ENCODE measurements around the gene BLOC1S3. TPM values are rescaled to one million over a fixed set of nuclear protein-coding genes. Genes with fewer than 3 reads are reported as not detected.

BLOC1S3 gene
- total RNA-seq, 1 donor from 2014 or later, result 16.9 TPM

- peaks cover 14% of the 10 kb centered on the region for H3K36me3 Mint-ChIP-seq (ENCODE audit: unreplicated experiment)
- peaks cover 3% of the 10 kb centered on the region for H3K4me1 Mint-ChIP-seq (ENCODE audit: unreplicated experiment)
- H3K9me3 Mint-ChIP-seq (ENCODE audit: unreplicated experiment), result no peaks in the 10 kb centered on the region
- TF ChIP-seq CTCF (IDR thresholded peaks at IDR 0.05), result no peak
- no peak overlapping the region for H3K27ac Mint-ChIP-seq (ENCODE audit: unreplicated experiment)
- H3K4me3 Mint-ChIP-seq (ENCODE audit: unreplicated experiment), result no peak overlapping the region
- H3K27me3 Mint-ChIP-seq (ENCODE audit: unreplicated experiment), result no peaks in the 10 kb centered on the region
- no peak for DNase-seq (ENCODE audit: extremely low spot score, unreplicated experiment)
These were observed 39.1 kb upstream of the BLOC1S3 start for GRCh38 chr19:45139286-45140143.

GRCh38 chr19:45140144-45140503, 38.5 kb upstream of the BLOC1S3 start:
- Mint-ChIP-seq H3K27ac (ENCODE audit: unreplicated experiment) (no peak overlapping the region), H3K36me3 (ENCODE audit: unreplicated experiment) (peaks cover 14% of the 10 kb centered on the region), H3K27me3 (ENCODE audit: unreplicated experiment) (no peaks in the 10 kb centered on the region), H3K4me3 (ENCODE audit: unreplicated experiment) (no peak overlapping the region), H3K4me1 (ENCODE audit: unreplicated experiment) (peaks cover 3% of the 10 kb centered on the region), H3K9me3 (ENCODE audit: unreplicated experiment) (no peaks in the 10 kb centered on the region)
- no peak for DNase-seq (ENCODE audit: extremely low spot score, unreplicated experiment)
- TF ChIP-seq CTCF (IDR thresholded peaks at IDR 0.05), result no peak

GRCh38 chr19:45140533-45140932, 38.1 kb upstream of the BLOC1S3 start:
- TF ChIP-seq CTCF (IDR thresholded peaks at IDR 0.05), result no peak
- Mint-ChIP-seq H3K4me3 (ENCODE audit: unreplicated experiment) (no peak overlapping the region), H3K36me3 (ENCODE audit: unreplicated experiment) (peaks cover 14% of the 10 kb centered on the region), H3K27me3 (ENCODE audit: unreplicated experiment) (no peaks in the 10 kb centered on the region), H3K27ac (ENCODE audit: unreplicated experiment) (no peak overlapping the region), H3K9me3 (ENCODE audit: unreplicated experiment) (no peaks in the 10 kb centered on the region), H3K4me1 (ENCODE audit: unreplicated experiment) (peaks cover 3% of the 10 kb centered on the region)
- DNase-seq (ENCODE audit: extremely low spot score, unreplicated experiment), result no peak

- TF ChIP-seq CTCF (IDR thresholded peaks at IDR 0.05), result no peak
- DNase-seq (ENCODE audit: extremely low spot score, unreplicated experiment), result no peak
- Mint-ChIP-seq H3K4me1 (ENCODE audit: unreplicated experiment) (peaks cover 3% of the 10 kb centered on the region), H3K4me3 (ENCODE audit: unreplicated experiment) (no peak overlapping the region), H3K27ac (ENCODE audit: unreplicated experiment) (no peak overlapping the region), H3K9me3 (ENCODE audit: unreplicated experiment) (no peaks in the 10 kb centered on the region), H3K27me3 (ENCODE audit: unreplicated experiment) (no peaks in the 10 kb centered on the region), H3K36me3 (ENCODE audit: unreplicated experiment) (peaks cover 14% of the 10 kb centered on the region)
These were observed 37.2 kb upstream of the BLOC1S3 start for GRCh38 chr19:45141203-45141900.

GRCh38 chr19:45142016-45142725, 36.4 kb upstream of the BLOC1S3 start:
- Mint-ChIP-seq H3K27ac (ENCODE audit: unreplicated experiment) (no peak overlapping the region), H3K4me1 (ENCODE audit: unreplicated experiment) (peaks cover 3% of the 10 kb centered on the region), H3K4me3 (ENCODE audit: unreplicated experiment) (no peak overlapping the region), H3K36me3 (ENCODE audit: unreplicated experiment) (peaks cover 14% of the 10 kb centered on the region), H3K27me3 (ENCODE audit: unreplicated experiment) (no peaks in the 10 kb centered on the region), H3K9me3 (ENCODE audit: unreplicated experiment) (no peaks in the 10 kb centered on the region)
- no peak for TF ChIP-seq CTCF (IDR thresholded peaks at IDR 0.05)
- DNase-seq (ENCODE audit: extremely low spot score, unreplicated experiment), result no peak

Data from osteocyte (in vitro differentiated cells).